ENCODE measurements around the gene CAMK2N2.
A peak's percentile ranks its signal among the peaks of the same experiment; 100 is the strongest.

CAMK2N2 gene

GRCh38 chr3:184259878-184260723 is 1.3 kb downstream of the CAMK2N2 start:
- H3K4me1 ChIP-seq = peaks cover 0 to 35% (median 31%) of the 10 kb centered on the region in 4 donors
- DNase-seq = no peak
- H3K27me3 ChIP-seq = peaks cover 0 to 75% of the 10 kb centered on the region in 2 donors
- intact Hi-C loops (cut with DNase I; ENCODE audit: low total_unique reads) = loop anchor here (10.0 kb wide), 1 partner anchor 365 kb away; no protein-coding TSS in a partner anchor
- peaks cover 6 to 14% (median 7%) of the 10 kb centered on the region in 3 donors for H3K36me3 ChIP-seq
- peak overlapping the region in 1 of 2 donors; percentile 30 for H3K4me3 ChIP-seq
- H3K9me3 ChIP-seq = no peaks in the 10 kb centered on the region
- H3K27ac ChIP-seq = no peak overlapping the region
- TF ChIP-seq CTCF (IDR thresholded peaks at IDR 0.05) = no peak

GRCh38 chr3:184259396-184259877 is 1.9 kb downstream of the CAMK2N2 start:
- peaks cover 0 to 70% of the 10 kb centered on the region in 2 donors for H3K27me3 ChIP-seq
- no peak for TF ChIP-seq CTCF (IDR thresholded peaks at IDR 0.05)
- H3K27ac ChIP-seq = no peak overlapping the region
- DNase-seq = no peak
- peaks cover 6 to 14% (median 7%) of the 10 kb centered on the region in 3 donors for H3K36me3 ChIP-seq
- no peak overlapping the region for H3K4me3 ChIP-seq
- H3K4me1 ChIP-seq = peaks cover 0 to 35% (median 31%) of the 10 kb centered on the region in 4 donors
- no peaks in the 10 kb centered on the region for H3K9me3 ChIP-seq
- intact Hi-C loops (cut with DNase I; ENCODE audit: low total_unique reads) = loop anchor here (10.0 kb wide), 1 partner anchor 365 kb away; no protein-coding TSS in a partner anchor

- Histone ChIP-seq H3K27ac (no peak overlapping the region), H3K4me1 (peaks cover 0 to 35% (median 31%) of the 10 kb centered on the region in 4 donors), H3K9me3 (no peaks in the 10 kb centered on the region), H3K27me3 (peaks cover 0 to 65% of the 10 kb centered on the region in 2 donors), H3K4me3 (no peak overlapping the region), H3K36me3 (peaks cover 6 to 14% (median 7%) of the 10 kb centered on the region in 3 donors)
- DNase-seq = no peak
- intact Hi-C loops (cut with DNase I; ENCODE audit: low total_unique reads) = loop anchor here (10.0 kb wide), 1 partner anchor 364 kb away; no protein-coding TSS in a partner anchor
- no peak for TF ChIP-seq CTCF (IDR thresholded peaks at IDR 0.05)
Measured at GRCh38 chr3:184258926-184259325, 2.4 kb downstream of the CAMK2N2 start.

DNA sequence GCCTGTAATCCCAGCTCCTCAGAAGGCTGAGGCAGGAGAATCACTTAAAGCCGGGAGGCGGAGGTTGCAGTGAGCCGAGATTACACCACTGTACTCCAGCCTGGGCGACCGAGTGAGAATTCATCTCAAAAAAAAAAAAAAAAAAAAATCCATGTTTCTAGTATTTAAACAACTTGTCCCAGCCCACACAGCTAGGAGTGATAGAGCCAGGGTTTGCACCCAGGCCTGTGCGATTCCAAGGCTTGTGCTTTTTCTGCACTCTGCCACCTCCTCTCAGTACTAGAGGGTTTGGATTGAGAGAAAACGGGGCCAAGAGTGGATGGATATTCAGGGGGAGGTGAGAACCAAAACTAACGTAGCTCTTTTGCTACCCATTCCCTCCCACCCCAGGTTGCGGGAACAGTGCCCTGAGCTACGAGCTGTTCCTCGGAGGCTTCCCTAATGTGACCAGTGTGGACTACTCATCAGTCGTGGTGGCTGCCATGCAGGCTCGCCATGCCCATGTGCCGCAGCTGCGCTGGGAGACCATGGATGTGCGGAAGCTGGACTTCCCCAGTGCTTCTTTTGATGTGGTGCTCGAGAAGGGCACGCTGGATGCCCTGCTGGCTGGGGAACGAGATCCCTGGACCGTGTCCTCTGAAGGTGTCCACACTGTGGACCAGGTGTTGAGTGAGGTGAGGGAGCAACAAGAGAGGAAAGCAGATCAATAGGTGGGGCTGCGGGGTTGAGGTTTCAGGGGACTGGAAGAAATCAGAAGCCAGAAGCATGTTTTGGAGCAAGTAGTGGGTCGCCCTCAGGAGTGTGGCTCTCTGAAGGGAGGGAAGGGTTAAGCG is 4.1 kb downstream of the CAMK2N2 start:
- Histone ChIP-seq H3K36me3 (peaks cover 6 to 14% (median 7%) of the 10 kb centered on the region in 3 donors), H3K27ac (no peak overlapping the region), H3K4me3 (no peak overlapping the region), H3K27me3 (peaks cover 0 to 52% of the 10 kb centered on the region in 2 donors), H3K4me1 (peaks cover 0 to 29% (median 27%) of the 10 kb centered on the region in 4 donors), H3K9me3 (no peaks in the 10 kb centered on the region)
- intact Hi-C loops (cut with DNase I; ENCODE audit: low total_unique reads) = loop anchor here (10.0 kb wide), 1 partner anchor 362 kb away; no protein-coding TSS in a partner anchor
- DNase-seq = no peak
- TF ChIP-seq CTCF (IDR thresholded peaks at IDR 0.05) = no peak
